ENCODE results near the gene TUBGCP6. TPM values are rescaled to one million over a fixed set of nuclear protein-coding genes. Genes with fewer than 3 reads are reported as not detected.

TUBGCP6 gene
- total RNA-seq, 1 donor from 2014 or later = 103 TPM

GRCh38 chr22:50286701-50287318 is 42.0 kb upstream of the TUBGCP6 start:
- CTCF ChIA-PET = no interaction called here
- Mint-ChIP-seq H3K27me3 (peaks cover under 1% of the 10 kb centered on the region), H3K27ac (no peak overlapping the region), H3K36me3 (ENCODE audit: low read depth) (peaks cover under 1% of the 10 kb centered on the region), H3K9me3 (no peaks in the 10 kb centered on the region), H3K4me1 (peaks cover 8% of the 10 kb centered on the region), H3K4me3 (no peak overlapping the region)
- POLR2A ChIA-PET = no interaction called here
- intact Hi-C loops (cut with micrococcal nuclease) = no loop called here
- DNase-seq (no peak), ATAC-seq (ENCODE audit: low read depth) (no peak)
- TF ChIP-seq CTCF (IDR thresholded peaks at IDR 0.05) = no peak

DNA sequence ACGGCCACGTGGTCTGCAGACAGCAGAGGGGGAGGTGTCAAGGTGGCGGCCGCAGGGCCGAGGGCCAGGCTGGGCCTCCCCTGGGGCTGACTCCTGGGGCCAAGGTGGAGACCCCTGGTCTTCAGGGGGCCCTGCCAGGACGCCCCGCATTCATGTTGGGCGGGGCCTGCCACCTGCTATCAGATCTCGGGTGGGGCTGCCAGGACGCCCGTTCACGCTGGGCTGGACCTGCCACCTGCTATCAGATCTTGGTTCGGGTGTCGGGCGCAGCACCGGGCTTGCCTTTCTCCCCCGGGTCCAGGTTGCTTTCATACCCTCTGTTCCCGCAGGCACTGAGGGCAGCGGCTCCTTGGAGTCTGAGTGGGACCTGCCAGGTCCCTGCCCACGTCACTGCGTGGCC is 41.5 kb upstream of the TUBGCP6 start:
- no peak overlapping the region for H3K27ac Mint-ChIP-seq
- no peak for DNase-seq
- peaks cover 2% of the 10 kb centered on the region for H3K4me1 Mint-ChIP-seq
- no peaks in the 10 kb centered on the region for H3K27me3 Mint-ChIP-seq
- no peaks in the 10 kb centered on the region for H3K9me3 Mint-ChIP-seq
- ChIA-PET CTCF (no interaction called here), POLR2A (interaction anchor here (0.6 kb wide), 1 partner anchor 10 kb away, joined by 5 read pairs; no protein-coding TSS in a partner anchor)
- peaks cover 2% of the 10 kb centered on the region for H3K36me3 Mint-ChIP-seq (ENCODE audit: low read depth)
- ATAC-seq (ENCODE audit: low read depth) = no peak
- TF ChIP-seq CTCF (IDR thresholded peaks at IDR 0.05) = no peak
- no peak overlapping the region for H3K4me3 Mint-ChIP-seq
- intact Hi-C loops (cut with micrococcal nuclease) = no loop called here

GRCh38 chr22:50285568-50286229 is 40.9 kb upstream of the TUBGCP6 start:
- Mint-ChIP-seq H3K36me3 (ENCODE audit: low read depth) (peaks cover 4% of the 10 kb centered on the region), H3K27ac (no peak overlapping the region), H3K27me3 (no peaks in the 10 kb centered on the region), H3K4me1 (no peaks in the 10 kb centered on the region), H3K4me3 (no peak overlapping the region), H3K9me3 (no peaks in the 10 kb centered on the region)
- no peak for DNase-seq
- ChIA-PET POLR2A (interaction anchor here (0.6 to 0.9 kb wide), 2 partner anchors 9 to 11 kb away, joined by 4 to 5 read pairs; no protein-coding TSS in a partner anchor), CTCF (no interaction called here)
- no peak for ATAC-seq (ENCODE audit: low read depth)
- intact Hi-C loops (cut with micrococcal nuclease) = no loop called here
- TF ChIP-seq CTCF (IDR thresholded peaks at IDR 0.05) = no peak

DNA sequence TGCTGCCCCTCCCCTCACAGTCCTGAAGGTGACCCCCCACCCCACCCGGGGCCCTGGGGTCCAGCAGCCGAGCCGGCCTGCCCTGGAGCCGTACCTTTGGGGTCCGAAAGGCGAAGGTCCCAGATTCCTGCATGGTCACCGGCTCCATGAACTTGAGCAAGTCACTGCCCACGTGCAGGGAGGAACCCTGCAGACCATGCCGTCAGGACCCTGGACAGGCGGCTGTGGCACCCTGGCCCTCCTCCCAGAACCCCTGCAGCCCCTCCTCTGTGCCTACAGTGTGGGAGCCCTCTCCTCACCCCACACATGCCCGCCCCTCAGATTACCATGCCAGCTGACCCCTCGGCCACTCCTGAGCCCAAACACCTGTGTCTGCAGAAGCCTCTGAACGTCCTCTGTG is 39.7 kb upstream of the TUBGCP6 start:
- Mint-ChIP-seq H3K4me3 (no peak overlapping the region), H3K4me1 (no peaks in the 10 kb centered on the region), H3K27ac (no peak overlapping the region), H3K36me3 (ENCODE audit: low read depth) (peaks cover 4% of the 10 kb centered on the region), H3K9me3 (no peaks in the 10 kb centered on the region), H3K27me3 (no peaks in the 10 kb centered on the region)
- POLR2A ChIA-PET = no interaction called here
- TF ChIP-seq CTCF (IDR thresholded peaks at IDR 0.05) = no peak
- DNase-seq = no peak
- CTCF ChIA-PET = no interaction called here
- ATAC-seq (ENCODE audit: low read depth) = no peak
- intact Hi-C loops (cut with micrococcal nuclease) = no loop called here

DNA sequence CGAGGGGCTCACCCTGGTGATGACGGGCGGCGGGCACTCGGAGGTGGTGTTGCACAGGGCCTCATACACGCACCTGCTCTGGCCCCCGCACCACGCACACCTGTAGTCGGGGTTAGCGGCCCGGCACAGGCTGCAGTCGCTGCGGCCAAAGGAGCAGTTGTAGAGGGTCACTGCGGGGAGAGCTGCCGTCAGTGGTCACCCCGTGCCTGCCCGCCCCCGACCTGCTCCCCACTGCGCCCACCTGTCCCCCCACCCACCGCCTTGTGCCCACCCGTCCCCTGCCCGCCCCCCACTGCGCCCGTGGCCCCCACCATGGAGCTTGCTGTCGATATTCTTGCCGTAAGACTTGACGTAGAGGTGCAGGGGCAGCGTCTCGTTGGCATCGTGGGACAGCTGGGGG is 39.0 kb upstream of the TUBGCP6 start:
- ATAC-seq (ENCODE audit: low read depth) = no peak
- Mint-ChIP-seq H3K4me3 (no peak overlapping the region), H3K27ac (no peak overlapping the region), H3K9me3 (no peaks in the 10 kb centered on the region), H3K36me3 (ENCODE audit: low read depth) (peaks cover 4% of the 10 kb centered on the region), H3K4me1 (no peaks in the 10 kb centered on the region), H3K27me3 (no peaks in the 10 kb centered on the region)
- TF ChIP-seq CTCF (IDR thresholded peaks at IDR 0.05) = no peak
- POLR2A ChIA-PET = no interaction called here
- CTCF ChIA-PET = no interaction called here
- no peak for DNase-seq
- intact Hi-C loops (cut with micrococcal nuclease) = no loop called here

All from activated B cell treated with CpG ODN at 0.5 μM for 24 hours (primary cell).